Neural crest cell (in vitro differentiated cells): ENCODE measurements around the gene RUNDC1. TPM values are rescaled to one million over a fixed set of nuclear protein-coding genes. Genes with fewer than 3 reads are reported as not detected.
"Not testable (repeated sequence)": the region's sequence is repeated elsewhere in the genome, so short reads cannot be mapped to it uniquely, and the experiment has no call there.

ENCODE experiments used
- DNase-seq: peaks from one replicate; pipeline ENCODE4 v3.0.0; 2021; ENCODE audit warnings: low read depth, mixed read lengths, low spot score
- H3K27ac Mint-ChIP-seq: one replicate; pipeline ENCODE4 v1.8.0; 2021; ENCODE audit warnings: mild to moderate bottlenecking, mixed read lengths; ENCODE audit not compliant: unreplicated experiment
- H3K27me3 Mint-ChIP-seq: 2 replicates; pipeline ENCODE4 v1.8.0; 2021; ENCODE audit warnings: low read depth, mild to moderate bottlenecking, mixed read lengths
- H3K36me3 Mint-ChIP-seq: 2 replicates; pipeline ENCODE4 v1.8.0; 2021; ENCODE audit warnings: low read depth, mild to moderate bottlenecking, mixed read lengths
- H3K4me1 Mint-ChIP-seq: 2 replicates; pipeline ENCODE4 v1.8.0; 2021; ENCODE audit warnings: mixed read lengths
- H3K4me3 Mint-ChIP-seq: one replicate; pipeline ENCODE4 v1.8.0; 2021; ENCODE audit warnings: mild to moderate bottlenecking, mixed read lengths
- H3K9me3 Mint-ChIP-seq: 2 replicates; pipeline ENCODE4 v1.8.0; 2021; ENCODE audit warnings: mixed read lengths
- total RNA-seq: library from RNA; stranded (reverse); gene quantifications from 2 replicates; pipeline ENCODE4 v1.2.1, GENCODE V29; 2021
- TF ChIP-seq, protein P1 (sequence below): fragments of 200-600 bp; sonication (generic); conservative IDR thresholded peaks from 2 replicates; pipeline ENCODE4 v1.5.0; 2021; ENCODE audit warnings: antibody characterized with exemption, mild to moderate bottlenecking

Gene RUNDC1
- total RNA-seq, 1 donor from 2014 or later: 16.5 TPM

GRCh38 chr17:42989141-42989540, 8.8 kb downstream of the RUNDC1 start:
- H3K27ac Mint-ChIP-seq: no peak overlapping the region
- no peak for DNase-seq
- TF ChIP-seq, protein P1, sequence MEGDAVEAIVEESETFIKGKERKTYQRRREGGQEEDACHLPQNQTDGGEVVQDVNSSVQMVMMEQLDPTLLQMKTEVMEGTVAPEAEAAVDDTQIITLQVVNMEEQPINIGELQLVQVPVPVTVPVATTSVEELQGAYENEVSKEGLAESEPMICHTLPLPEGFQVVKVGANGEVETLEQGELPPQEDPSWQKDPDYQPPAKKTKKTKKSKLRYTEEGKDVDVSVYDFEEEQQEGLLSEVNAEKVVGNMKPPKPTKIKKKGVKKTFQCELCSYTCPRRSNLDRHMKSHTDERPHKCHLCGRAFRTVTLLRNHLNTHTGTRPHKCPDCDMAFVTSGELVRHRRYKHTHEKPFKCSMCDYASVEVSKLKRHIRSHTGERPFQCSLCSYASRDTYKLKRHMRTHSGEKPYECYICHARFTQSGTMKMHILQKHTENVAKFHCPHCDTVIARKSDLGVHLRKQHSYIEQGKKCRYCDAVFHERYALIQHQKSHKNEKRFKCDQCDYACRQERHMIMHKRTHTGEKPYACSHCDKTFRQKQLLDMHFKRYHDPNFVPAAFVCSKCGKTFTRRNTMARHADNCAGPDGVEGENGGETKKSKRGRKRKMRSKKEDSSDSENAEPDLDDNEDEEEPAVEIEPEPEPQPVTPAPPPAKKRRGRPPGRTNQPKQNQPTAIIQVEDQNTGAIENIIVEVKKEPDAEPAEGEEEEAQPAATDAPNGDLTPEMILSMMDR: no peak
- no peaks in the 10 kb centered on the region for H3K9me3 Mint-ChIP-seq
- peaks cover 6% of the 10 kb centered on the region for H3K36me3 Mint-ChIP-seq
- H3K27me3 Mint-ChIP-seq: no peaks in the 10 kb centered on the region
- no peak overlapping the region for H3K4me3 Mint-ChIP-seq
- H3K4me1 Mint-ChIP-seq: no peaks in the 10 kb centered on the region

DNA sequence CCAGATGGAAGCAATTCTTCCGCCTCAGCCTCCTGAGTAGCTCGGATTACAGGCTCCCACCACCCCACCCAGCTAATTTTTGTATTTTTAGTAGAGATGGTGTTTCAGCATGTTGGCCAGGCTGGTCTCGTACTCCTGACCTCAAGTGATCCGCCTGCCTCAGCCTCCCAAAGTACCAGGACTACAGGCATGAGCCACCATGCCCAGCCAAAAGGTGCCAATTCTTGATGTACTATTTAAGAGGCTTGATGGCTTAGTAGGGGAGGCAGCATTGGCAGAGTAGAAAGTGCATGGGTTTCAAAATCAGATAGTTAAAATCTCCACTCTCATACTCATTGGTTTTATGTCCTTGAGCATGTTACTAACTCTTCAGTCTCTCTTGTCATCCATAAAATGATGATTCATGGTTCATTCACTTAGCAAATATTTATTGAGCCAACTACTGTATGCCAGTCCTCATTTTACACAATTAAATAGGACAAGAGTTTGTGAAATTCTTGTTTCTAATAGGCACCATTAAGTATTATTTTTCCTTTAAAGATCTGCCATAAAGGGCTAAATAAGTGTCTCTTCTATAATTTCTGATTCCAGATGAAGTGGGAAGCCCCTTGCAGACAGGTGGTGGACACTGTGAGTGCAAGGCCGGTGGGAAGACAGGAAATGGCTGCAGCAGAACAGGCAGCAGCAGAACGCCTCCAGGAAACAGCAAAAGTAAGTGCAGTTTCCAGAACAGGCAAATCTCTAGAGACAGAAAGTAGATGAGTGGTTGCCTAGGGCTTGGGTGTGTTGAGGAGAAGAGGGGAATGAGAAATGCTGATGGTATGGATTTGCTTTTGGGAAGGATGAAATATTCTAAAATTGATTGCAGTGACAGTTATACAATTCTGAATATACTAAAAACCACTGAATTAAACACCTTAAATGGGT, 9.6 kb downstream of the RUNDC1 start:
- Mint-ChIP-seq H3K4me3 (no peak overlapping the region), H3K36me3 (peaks cover 6% of the 10 kb centered on the region), H3K4me1 (no peaks in the 10 kb centered on the region), H3K27ac (no peak overlapping the region), H3K27me3 (no peaks in the 10 kb centered on the region), H3K9me3 (no peaks in the 10 kb centered on the region)
- TF ChIP-seq, protein P1: no peak
- no peak for DNase-seq

DNA sequence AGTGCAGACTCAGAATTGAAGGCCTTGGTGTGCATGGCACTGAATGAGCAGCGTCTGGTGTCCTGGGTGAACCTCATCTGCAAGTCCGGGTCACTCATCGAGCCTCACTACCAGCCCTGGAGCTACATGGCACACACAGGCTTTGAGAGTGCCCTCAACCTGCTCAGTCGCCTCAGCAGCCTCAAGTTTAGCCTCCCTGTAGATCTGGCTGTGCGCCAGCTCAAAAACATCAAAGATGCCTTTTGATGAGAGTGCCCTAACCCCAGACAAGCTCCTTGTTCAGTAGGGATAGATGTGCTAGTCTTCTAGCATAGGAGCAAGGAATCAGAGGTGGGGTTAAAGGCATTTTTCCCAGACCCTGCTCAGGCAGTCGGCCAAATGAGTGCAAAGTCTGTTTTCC, 11.1 kb downstream of the RUNDC1 start:
- Mint-ChIP-seq H3K4me3 (no peak overlapping the region), H3K4me1 (no peaks in the 10 kb centered on the region), H3K27ac (peak overlapping the region; percentile 62), H3K27me3 (no peaks in the 10 kb centered on the region), H3K9me3 (no peaks in the 10 kb centered on the region), H3K36me3 (peaks cover 6% of the 10 kb centered on the region)
- TF ChIP-seq, protein P1: no peak
- DNase-seq: no peak

DNA sequence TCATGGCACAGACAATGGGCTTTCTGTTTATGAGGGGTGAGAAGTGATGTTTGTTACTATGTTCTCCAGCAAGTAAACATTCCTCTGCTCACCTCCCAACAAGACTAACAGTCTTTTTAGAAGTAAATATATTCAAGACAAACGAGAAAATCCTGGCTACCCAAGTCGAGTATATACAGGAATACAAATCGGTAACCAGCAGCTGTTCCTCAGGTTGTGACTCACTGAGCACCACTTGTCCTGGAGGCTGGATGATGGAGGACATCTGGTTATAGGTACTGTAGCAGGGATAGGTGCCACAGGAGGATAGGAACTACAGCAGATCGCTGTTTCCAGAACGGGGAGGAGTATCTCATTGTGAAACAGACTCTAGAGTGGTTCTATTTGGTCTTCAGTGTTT, 12.5 kb downstream of the RUNDC1 start:
- Mint-ChIP-seq H3K27me3 (no peaks in the 10 kb centered on the region), H3K9me3 (no peaks in the 10 kb centered on the region), H3K27ac (no peak overlapping the region), H3K36me3 (peaks cover 6% of the 10 kb centered on the region), H3K4me1 (peaks cover 9% of the 10 kb centered on the region), H3K4me3 (no peak overlapping the region)
- no peak for DNase-seq
- TF ChIP-seq, protein P1: no peak

GRCh38 chr17:42993913-42994312, 13.5 kb downstream of the RUNDC1 start:
- H3K36me3 Mint-ChIP-seq, DNase-seq, H3K9me3 Mint-ChIP-seq, H3K27me3 Mint-ChIP-seq, H3K4me3 Mint-ChIP-seq, H3K27ac Mint-ChIP-seq: not testable (repeated sequence)
- H3K4me1 Mint-ChIP-seq: peaks cover 17% of the 10 kb centered on the region

- Mint-ChIP-seq H3K4me1 (peaks cover 30% of the 10 kb centered on the region), H3K36me3 (peaks cover 3% of the 10 kb centered on the region), H3K27me3 (no peaks in the 10 kb centered on the region), H3K9me3 (no peaks in the 10 kb centered on the region), H3K27ac (peak overlapping the region; percentile 0), H3K4me3 (peak overlapping the region; percentile 96)
- TF ChIP-seq, protein P1: no peak
- no peak for DNase-seq
Measured at GRCh38 chr17:42997390-42997983, 17.1 kb downstream of the RUNDC1 start.
